Hematopoietic multipotent progenitor cell treated with erythropoietin and hydrocortisone succinate and interleukin-3 and kit ligand, for 8 days (in vitro differentiated cells): ENCODE measurements around the gene DCLK1.

ENCODE experiments used
- DNase-seq: peaks from one replicate; pipeline ENCODE4 v3.0.0-alpha.2; 2015

Gene DCLK1

DNA sequence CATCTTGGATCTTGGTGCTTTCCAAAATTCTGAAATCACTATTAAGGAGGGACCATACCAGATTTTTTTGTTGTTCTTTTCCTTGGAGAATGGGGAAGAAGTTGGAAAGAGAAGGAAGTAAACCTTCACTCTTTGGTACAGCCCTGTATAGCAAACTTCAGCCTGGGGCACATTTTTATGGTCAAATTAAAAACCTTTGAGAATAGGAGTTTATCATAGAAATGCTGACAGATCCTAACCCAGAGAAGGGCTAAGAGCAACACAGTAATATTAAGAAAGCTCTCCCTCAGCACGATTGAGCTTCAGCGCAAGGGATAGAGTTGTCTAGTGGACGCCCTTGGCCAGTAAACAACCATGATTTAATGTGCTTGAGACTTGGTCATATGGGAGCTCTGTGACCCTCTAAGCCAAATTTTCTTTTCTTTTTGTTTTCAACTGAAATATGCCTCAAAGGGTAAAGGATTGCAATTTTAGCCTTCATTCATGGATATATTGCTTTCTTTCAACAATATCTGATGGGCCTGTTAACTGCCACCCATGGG is 360.4 kb downstream of the DCLK1 start:
- DNase-seq: no peak

DNA sequence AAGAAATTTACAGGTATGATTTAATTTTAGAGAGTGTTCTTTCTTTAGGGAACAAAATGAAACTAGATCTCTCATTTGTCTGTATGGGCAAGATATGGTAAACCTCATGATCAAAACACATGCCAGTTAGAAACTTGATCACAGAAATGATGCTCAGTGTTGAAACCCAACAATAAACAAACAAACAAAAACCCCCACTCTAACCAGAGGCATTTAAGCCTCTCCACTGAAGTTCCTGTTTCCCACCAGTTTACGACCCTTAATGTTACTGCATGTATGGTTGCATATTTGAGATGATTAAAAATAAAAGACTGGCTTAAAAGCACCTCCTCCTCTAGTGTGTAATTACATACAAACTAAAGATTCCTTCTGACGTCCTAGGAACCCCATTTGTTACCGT is 361.4 kb downstream of the DCLK1 start:
- DNase-seq: no peak

DNA sequence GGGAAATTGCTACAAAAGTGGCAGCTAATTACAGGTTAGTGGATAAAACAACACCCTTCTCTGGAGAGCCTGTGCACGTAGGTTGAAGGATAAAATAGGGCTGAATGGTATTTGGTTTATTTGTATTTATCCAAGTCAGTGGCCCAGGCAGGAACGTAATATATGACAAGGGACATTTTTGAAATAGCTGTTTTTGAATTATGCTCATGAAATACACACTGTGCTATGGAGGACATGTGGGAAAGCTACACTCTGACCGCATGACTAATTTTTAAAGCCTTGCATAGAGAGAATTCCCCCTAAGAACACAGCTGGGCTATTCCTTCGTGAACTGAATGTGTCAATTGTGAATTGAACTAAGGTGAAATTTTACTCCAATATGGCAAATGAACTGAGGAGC is 362.6 kb downstream of the DCLK1 start:
- no peak for DNase-seq

DNA sequence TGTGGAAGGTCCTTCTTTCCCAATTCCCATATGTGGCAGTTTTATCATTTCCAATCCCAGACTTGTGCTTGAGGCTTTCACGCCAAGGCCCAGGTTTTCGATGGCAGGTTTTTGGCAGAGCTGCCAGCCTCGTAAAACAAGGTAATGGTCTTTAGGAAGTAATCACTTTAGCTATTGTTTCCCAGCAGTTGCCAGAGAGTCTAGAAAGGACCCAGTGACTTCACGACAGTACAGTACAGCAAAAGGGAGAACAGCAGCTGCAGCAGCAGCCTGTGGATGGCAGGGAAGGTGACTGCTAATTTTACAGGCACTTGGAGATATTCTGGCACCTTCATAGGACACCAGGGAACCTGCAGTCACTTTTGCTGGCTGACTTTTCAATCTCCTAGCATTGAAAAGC is 363.1 kb downstream of the DCLK1 start:
- DNase-seq: no peak

DNA sequence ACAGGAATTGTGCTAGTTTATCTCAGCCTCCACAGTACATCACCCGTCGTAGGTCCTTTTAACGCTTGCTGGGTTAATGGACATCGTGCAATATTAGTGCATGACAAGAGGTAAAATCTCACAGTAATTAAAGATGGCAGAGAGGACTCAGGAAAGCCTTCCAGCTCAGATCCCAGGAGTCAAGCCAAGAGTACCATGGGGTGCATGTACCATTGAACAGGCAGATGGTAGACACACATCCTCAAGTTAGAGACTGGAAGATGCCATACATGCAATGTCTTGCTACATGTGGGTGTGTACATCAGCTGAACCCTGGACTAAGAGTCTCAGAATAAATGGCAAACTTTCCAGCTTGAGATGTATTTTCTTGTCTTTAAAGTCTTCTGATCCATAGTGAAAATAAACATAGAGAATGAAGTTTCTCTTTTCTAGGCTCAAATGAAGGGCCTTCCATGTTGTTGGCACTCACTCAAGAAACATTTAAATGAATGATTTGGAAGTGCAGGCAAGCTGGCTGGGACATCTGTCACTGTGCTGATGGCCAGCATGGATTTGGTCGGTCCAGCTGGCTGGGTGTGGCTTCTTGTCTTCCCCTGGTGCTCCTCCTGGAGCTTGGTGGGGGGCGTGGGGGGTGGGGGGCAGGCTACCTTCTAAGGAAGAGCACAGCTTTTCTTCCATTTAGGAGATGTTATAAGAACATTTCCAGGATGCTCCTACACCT is 363.8 kb downstream of the DCLK1 start:
- DNase-seq: no peak

DNA sequence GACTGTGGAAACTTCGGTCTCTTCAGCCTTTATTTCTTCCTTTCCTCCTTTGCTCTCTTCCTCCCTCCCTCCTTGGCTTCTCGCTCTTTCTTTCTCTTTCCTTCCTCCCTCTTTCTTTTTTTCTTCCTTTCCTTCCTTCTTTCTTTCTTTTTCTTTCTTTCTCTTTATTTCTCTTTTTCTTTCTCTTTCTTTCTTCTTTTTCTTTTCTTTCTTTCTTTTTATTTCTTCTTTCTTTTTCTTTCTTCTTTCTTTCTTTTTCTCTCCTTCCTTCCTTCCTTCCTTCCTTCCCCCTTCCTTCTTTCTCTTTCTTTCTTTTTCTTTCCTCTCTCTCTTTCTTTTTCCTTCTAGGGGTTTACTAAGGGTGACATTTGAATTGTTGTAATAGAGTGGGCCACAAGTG is 364.5 kb downstream of the DCLK1 start:
- no peak for DNase-seq

DNA sequence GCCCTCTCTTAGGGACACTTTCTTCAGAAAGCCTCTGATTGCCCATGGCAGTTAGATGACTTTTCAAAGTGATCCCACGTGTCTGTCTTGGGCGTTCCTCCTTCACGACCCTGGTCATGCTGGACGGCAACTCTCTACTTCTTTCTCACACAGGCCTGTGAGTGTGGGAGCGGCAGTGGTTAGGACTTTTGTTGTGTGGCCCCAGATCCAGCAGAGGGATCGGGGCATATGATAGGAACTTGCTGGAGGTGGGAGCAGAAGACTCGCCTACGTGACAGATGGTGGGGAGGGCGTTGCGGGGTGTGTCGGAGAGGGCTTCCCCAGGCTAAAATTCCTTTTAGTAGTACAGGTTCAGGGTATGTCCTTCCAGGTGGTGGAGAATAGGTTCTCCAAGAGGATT is 365.2 kb downstream of the DCLK1 start:
- no peak for DNase-seq

DNA sequence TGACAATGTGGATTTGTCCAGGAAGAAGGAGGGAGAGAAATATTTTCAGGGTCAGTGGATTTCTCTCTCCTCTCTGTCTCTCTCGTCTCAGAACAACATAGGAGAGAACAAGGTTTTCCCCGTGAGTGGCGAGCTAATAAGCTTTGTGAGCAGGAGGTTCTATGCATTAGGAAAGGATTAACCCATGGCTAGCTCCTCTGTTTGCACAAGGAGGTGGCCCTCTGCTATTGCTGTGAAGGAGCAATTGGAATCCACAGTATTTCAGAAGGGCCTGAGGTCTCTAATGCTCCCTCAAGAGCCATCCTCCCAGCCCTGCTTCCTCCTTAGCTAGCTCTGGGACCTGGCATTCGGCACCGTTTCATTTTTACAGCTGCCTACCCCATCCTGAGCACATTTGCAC is 365.8 kb downstream of the DCLK1 start:
- DNase-seq: no peak

DNA sequence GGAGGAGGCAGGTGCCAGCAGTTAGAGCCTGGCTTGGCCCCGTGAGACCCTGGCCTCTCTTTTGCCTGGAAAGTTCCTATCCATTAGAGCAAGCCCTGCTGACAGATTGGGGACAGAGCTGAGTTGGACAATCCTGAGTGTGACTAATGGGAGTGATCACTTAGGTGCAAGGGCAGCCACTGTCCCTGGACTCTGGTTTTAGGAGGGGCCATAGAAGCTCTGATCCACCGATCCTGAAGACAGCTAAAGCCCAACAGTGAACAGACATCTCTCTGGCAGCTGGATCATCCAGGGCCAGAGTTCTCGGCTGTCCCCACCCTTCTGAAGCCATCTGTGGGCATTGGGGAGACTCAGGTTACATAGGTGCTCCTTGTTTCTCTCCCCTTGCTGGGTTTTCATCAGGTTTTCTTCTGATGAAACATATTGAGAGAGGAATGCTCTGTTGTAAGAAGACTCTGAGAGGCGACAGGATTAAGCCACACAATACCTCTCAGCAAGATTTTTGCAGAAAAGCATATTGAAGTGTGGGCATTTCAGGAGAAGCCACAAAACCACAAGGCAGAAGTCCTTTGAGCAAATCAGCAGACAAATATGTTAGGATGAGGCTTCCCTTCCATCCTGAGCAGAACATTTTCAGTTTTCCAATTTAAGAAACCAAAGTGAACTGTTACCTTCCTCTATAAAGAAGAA is 366.7 kb downstream of the DCLK1 start:
- DNase-seq: no peak

DNA sequence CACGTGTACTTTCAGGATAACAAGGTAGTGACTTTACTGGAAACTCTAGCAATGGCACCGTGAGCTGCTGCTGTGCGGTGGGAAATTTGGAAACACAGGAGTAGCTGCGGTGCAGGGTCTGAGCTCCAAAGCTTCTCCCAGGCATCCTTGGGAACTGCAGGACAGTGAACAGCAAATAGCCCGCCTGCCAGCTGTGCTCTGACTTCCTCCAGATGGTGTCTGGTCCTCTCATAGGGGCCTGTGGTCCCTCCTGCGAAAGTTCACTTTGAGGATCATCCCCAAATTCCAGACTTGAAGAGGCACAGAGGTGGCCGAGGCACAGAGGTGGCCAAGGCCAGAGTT is 367.4 kb downstream of the DCLK1 start:
- DNase-seq: no peak

DNA sequence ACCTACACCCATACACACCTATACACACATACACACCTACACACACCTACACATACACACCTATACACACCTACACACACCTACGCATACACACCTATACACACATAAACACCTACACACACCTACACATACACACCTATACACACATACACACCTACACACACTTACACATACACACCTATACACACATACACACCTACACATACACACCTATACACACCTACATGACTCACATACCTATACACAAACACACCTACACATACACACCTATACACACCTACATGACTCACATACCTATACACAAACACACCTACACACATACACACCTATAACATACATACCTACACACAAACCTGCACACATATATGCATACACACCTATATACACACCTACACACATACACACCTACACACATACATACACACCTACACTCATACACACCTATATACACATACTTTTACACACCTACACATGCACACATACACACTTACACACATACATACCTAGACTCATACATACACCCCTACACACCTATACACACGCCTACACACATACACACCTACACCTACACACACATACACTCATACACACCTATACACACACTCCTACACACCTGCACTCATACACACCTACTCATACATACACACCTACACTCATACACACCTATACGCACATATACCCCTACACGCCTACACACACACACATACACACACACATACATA is 368.0 kb downstream of the DCLK1 start:
- DNase-seq: no peak

DNA sequence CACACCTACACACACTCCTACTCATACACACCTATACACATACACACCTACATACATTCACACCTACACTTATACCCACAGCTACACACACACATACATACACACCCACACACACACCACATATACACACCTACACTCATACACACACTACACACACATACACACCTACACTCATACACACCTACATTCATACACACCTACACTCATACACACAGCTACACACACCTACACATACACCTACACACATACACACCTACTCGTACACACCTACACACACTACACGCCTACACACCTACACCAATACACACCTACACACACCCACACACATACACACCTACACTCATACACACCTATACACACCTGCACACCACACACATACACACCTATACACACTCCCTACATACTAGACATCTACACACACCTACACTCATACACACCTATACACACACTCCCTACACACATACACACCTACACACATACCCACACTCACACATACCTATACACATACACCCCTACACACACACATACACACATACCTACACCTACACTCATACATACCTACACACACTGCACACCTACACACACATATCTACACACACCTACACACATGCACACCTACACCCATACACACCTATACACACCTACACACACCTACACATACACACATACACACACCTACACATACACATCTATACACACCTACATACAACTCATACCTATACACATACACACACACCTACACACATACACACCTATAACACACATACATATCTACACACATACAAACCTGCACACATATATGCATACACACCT is 369.5 kb downstream of the DCLK1 start:
- no peak for DNase-seq

DNA sequence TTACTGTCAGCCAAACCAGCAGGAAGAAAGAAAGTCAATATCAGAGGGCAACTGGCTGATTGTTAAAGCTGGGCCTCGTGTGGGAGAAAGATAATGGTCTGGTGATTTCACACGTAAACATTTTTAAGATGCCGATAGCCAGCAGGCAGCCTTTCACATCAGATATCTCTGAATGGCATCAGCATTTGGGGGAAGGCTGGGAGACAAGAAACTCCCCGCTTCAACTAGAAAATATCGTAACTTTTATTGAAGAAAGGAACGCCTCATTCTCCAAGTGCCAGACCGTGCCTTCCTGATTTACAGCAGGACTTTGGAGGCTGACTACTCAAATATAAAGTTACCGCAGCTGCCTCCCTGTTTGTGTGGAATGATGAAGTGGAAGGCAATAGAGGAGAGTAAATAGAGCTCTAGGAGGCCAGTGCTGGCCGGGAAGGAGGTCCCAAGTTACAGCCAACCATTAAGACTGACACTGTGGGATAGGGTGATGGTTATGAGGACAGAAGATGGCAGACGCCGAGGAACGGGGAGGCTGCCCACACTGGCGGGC is 370.4 kb downstream of the DCLK1 start:
- no peak for DNase-seq

DNA sequence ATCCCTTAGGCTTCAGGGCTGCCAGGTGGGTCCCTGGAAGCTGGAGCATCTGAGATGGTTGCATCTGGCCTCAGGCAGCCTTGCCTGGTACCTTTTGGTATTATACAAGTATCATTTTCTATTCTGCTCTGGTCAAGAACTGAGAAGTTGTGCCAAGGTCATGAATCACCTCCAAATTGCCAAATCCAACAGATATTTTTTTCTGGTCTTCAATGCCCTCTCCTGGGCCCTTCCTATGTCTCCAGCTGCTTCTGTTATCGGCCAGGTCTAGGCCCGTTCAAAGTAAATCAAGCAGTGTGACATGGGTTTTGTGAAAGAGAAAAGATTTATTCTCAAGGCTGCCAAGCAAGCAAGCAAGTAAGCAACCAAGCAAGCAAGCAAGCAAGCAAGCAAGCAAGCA is 383.6 kb downstream of the DCLK1 start:
- DNase-seq: no peak

DNA sequence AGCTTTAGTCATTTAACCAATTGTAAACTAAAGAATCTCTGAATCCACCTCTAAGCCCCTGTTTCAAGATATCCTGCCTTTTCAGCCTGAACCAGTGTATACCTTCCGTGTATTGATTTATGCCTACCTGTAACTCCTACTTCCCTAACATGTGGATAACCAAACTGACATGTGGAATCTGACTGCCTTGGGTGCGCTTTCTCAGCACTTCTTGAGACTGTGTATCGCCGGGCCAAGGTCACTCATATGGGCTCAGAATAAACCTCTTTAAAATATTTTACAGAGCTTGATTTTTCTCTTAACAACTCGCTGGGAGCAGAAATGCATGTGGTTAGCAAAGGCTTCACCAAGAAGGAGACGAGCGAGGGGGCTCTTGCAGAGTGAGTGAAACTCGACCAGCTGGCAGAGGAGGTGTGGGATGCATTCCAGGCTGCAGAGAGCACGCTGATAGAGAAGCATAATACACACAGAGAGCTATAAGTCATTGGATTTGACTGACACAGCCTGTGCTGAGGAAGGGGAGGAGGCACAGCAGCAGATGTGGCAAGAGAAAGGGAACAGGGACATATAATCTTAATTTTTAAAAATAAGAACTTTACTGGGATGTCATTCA is 386.5 kb downstream of the DCLK1 start:
- DNase-seq: no peak

DNA sequence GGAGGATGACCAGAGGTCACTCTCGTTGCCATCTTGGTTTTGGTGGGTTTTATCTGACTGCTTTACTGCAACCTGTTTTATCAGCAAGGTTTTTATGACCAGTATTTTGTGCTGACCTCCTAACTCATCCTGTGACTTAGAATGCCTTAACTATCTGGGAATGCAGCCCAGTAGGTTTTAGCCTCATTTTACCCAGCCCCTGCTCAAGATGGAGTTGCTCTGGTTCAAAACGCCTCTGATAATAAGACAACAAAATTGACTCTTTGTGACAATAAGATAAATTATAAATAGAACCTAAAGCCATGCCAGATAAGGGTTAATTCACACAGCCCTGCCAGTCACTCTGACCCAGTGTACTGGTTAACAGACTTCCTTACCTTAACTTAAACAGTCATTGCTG is 387.0 kb downstream of the DCLK1 start:
- DNase-seq: no peak

DNA sequence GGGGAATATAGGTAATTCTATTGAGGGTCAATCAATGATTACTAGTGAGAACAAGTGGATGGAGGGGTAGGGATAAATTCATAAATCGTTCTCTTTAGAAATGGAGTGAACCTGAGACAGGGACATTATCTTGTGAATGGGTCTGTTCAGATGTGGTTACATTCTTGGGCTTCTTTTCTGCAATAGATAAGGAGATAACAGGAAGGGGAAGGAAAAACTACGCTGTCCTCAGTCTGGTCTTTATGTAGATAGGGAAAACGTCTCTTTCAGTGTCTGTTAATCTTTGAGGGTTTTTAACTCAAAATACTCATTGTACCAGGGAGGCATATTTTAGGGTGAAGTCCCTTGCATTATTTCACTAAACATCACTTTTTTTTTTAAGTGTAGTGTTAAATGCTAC is 388.0 kb downstream of the DCLK1 start:
- DNase-seq: peak; percentile 55

DNA sequence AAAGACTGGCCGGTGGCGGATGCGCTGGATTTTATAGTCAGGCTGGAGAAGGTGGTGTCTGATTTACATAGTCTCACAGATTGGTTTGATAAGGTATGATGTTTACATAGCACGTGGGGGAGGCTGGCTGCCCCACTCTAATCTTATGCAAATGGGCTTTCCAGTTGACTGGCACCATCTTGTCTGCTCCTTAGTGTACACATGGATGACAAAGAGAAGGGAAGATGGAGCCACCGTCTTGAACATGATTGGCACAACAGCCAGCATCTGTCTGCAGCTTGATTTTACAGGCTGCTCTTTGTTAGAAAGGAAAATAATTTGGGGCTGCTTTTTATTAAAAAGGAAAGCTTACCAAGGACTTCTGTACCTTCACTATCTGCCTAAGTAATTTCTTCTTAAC is 389.5 kb downstream of the DCLK1 start:
- no peak for DNase-seq

DNA sequence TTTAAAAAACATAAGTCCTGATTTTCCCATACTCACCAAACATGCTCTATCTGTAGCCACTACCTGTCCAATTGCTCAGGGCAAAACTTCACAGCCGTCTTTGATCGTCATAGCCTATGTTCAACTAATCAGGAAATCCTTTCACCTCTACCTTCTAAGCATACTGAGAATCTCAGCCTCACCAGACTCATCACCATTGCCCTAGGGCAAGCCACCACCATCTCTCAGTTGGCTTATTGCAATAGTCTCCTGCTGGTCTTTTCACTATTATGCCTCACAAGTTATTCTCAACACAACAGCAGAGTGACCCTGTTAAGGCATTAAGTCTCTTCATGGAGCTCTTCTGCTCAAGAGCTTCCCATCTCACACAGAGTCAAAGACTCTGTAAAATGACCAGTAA is 394.3 kb downstream of the DCLK1 start:
- DNase-seq: no peak

DNA sequence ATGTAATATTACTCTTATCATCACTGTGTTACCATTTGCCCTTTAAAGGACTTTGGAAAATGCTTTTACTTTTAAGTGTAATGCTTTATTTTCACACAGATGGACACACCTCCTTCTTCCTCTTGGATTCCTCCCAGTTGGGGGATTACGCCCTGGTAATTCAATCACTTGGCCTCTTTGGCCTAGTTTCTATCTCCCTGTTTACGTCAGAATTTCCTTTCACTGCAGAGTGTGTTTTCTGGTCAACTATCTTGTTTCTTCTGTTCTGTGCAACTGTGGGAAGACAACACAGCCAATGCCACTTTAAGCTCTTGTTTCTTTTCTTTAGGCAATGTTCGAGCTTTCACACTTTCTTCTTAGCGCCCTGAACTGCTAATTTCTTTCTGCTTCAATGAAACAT is 397.4 kb downstream of the DCLK1 start:
- no peak for DNase-seq

DNA sequence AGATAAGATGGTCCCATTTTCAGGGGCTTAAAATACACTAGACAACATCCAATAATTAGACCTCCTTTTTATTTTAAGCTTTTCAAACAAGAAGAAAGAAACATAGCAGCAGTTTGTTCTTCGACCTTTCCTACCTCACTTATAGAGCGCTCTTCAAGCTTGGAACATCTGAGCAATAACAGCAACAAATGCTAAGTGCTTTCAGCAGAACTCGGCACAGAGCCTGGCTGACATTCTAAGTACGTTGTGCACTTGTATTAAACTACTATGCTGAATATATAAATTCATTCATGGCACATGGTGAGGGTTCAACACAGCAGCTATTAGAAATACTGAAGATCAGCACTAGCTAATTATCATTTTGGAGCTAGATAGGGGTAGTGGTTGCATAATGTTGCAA is 398.6 kb downstream of the DCLK1 start:
- DNase-seq: no peak

DNA sequence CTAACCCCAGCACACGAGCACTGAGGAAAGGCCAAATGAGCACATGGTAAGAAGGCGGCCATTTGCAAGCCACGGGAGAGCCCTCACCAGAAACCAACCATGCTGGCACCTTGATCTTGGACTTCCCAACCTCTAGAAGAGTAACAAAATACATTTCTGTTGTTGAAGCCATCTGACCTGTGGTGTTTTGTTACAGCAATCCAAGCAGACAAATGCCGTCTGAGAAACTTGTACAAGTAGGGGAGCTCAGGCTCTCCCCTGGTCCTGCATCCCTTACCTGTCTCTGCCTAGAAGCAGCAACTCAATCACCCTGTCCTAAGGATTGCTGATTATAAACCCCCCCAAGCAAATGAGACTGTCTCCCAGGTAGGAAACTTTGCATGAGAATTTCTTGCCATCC is 399.7 kb downstream of the DCLK1 start:
- no peak for DNase-seq
